Measurements from ENCODE around the gene CD82.

CD82 gene

DNA sequence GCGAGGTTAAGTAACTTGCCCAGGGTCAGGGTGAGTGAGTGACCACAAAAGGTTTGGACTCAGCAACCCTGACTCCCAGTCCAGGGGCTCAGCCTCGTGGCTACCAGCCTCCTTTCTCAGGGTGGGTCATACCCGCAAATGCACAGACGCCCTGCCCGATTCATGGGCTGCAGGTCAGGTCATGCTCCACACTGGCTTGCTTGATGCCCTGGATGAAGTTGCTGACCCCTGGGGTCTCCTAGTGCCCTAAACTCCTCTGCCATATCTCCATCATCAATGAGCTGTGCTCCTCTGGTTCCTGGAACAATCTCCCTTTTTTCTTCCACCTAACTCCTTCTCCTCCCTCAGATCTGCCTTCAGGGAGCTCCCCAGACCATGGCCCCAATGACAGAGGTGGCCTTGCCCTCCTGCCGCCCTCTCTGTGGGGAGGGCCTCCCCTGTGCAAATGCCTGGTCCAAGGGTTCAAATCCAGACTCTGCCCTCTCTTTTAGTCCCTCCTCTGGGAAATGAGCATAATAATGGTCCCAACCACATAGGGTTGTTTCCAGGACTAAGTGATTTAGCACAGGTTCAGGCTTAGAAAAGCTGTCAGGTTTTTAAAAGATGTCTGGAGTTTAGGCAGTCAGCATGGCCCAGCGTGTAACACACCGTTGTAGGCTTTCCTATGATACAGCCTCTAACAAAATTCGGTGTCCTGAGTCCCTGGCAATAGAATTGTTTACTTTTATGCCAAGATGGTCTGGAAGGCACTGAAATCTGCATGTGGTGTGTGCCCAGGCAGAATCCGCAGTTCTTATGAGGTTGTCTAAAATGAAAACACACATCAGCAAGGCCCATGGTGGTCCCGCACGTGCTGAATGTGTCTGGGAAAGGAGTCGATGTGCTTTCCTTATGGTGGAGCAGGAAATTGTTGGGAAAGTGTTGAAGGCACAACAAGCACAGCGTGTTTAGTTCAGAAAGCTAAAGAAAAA lies 63.6 kb downstream of the CD82 start:
- peak overlapping the region; percentile 59 for H3K27ac ChIP-seq
- TF ChIP-seq, protein P1, sequence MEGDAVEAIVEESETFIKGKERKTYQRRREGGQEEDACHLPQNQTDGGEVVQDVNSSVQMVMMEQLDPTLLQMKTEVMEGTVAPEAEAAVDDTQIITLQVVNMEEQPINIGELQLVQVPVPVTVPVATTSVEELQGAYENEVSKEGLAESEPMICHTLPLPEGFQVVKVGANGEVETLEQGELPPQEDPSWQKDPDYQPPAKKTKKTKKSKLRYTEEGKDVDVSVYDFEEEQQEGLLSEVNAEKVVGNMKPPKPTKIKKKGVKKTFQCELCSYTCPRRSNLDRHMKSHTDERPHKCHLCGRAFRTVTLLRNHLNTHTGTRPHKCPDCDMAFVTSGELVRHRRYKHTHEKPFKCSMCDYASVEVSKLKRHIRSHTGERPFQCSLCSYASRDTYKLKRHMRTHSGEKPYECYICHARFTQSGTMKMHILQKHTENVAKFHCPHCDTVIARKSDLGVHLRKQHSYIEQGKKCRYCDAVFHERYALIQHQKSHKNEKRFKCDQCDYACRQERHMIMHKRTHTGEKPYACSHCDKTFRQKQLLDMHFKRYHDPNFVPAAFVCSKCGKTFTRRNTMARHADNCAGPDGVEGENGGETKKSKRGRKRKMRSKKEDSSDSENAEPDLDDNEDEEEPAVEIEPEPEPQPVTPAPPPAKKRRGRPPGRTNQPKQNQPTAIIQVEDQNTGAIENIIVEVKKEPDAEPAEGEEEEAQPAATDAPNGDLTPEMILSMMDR (conservative IDR thresholded peaks at IDR 0.05): no peak

DNA sequence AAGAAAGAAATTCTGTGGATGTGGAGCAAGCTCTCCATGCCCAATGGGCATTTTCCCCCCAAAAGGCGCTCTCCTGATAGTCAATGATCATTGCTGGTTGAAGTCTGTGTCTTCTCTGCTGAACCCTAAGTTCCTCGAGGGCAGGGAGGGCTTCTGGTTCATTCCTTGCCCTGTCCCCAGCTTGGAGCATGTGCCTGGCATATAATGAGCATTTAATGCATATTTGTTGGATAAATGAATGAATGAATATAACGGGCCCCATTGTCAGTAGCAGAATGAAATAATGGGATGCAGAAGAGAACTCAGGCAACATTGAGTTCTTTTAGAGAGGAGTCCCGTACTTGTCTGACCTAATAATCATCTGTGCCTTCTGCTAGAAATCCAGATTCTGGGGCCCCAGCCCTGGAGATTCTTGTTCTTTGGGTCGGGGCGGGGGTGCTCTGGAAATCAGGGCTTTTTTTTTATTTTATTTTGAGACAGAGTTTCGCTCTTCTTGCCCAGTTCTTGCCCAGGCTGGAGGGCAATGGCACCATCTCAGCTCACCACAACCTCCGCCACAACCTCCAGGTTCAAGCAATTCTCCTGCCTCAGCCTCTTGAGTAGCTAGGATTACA lies 64.4 kb downstream of the CD82 start:
- TF ChIP-seq, protein P1 (conservative IDR thresholded peaks at IDR 0.05): no peak
- no peak overlapping the region for H3K27ac ChIP-seq

DNA sequence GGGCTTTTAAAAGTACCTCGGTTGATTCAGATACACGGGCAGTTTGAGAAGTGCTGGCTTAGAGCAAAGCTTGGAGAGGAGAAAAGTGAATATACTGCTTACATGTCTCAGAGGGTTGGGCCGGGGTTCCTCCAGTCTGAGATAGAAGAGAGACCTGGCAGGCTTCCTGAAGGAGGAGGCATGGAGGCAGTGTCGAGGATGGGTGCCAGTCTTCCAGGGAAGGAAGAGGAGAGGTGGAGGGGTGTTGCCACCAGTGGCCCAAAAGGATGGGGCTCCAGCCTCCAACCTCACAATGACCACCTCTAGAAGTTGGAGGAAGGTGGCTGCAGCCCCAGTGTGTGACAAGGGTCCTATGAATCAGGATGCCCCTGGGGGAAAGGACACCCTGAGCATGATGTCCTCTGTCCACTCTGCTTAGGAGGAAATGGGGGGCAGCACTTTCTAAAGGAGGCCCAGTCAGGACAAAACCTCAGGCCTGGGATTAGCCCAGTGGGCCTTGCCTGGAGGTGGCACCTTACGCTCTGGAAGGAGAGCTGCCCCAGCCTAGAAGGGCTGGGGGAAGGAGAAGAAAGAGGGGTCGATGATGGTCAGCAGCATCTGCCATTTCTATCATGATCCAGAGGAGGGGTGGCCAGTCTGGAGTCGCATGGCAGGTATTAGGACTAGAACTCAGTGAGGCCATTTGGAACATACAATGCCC lies 65.2 kb downstream of the CD82 start:
- no peak overlapping the region for H3K27ac ChIP-seq
- TF ChIP-seq, protein P1 (conservative IDR thresholded peaks at IDR 0.05): no peak

DNA sequence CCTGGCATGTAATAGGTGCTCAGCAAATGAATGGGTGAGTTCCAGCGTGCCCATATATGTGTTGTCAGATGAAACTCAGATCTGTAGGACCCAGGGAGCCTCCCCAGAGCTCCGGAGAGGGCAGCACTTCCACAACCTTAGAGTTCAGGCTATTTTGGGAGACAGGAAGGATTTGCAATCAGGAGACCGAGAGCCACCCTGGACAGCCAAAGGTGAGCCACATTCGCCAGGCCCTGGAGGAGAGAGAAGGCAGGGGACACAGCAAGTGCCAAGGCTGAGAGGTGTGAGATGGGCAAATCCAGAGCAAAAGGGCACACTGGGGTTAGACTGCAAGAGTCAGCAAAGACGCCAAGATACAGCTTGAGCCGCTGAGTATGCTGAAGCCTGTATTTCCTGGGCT lies 66.4 kb downstream of the CD82 start:
- TF ChIP-seq, protein P1 (conservative IDR thresholded peaks at IDR 0.05): no peak
- H3K27ac ChIP-seq: no peak overlapping the region

DNA sequence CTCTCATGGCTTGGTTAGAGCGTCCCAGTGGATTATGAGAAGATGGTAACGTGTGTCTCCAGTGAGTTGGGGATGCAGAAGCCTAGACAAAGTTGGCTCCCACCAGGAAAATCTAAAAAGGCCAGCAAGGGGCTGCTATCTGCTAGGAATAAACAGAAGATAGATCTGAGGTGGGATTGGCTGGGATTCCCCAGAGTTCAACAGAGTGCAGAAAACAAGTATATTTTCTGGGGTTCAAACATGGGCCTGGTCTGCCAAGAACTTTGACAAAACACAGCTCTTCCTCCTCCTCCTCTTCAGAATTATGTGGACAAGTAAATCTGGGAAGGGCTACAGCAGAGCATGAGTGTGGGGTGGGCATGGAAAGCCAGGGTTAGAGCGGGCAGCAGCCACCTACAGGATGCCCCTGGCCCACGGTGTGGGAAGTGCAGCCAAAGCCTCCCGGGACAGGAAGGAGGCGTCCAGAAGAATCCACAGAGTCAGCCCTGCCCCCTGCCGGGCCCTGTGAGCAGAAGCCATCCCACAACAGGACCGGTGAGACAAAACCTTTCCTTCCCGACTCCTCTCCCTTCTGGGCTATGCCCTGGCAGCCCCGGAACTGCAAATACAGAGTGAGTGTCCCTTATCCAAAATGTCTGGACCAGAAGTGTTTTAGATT lies 67.1 kb downstream of the CD82 start:
- TF ChIP-seq, protein P1 (conservative IDR thresholded peaks at IDR 0.05): no peak; the same call in 1 of the 2 replicates
- no peak overlapping the region for H3K27ac ChIP-seq

DNA sequence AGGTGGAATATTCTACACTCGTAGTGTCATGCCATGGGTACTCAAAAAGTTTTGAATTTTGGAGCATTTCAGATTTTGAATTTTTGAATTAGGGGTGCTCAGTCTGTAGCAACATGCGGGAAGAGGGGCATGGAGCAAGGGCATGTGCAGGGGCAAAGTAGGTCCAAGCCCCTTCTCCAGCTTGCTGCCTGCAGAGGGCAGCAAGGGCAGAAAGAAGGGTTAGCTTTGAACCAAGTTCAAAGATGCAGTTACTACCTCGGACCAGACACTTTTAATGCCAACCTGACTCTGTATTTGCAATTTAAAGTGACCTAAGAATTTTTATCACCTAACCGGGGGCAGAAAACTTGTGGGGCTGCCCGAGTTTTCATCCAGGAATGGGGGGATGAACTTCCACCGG lies 68.2 kb downstream of the CD82 start:
- no peak overlapping the region for H3K27ac ChIP-seq
- TF ChIP-seq, protein P1 (conservative IDR thresholded peaks at IDR 0.05): peak; percentile 24; the same call in 1 of the 2 replicates

Data from VCaP (cell line).